Measurements from ENCODE around the gene GABBR2. TPM values are rescaled to one million over a fixed set of nuclear protein-coding genes. Genes with fewer than 3 reads are reported as not detected.

The GABBR2 gene
- polyA plus RNA-seq, 4 donors = 0.09 to 1.4 (median 0.71) TPM; not detected in 1

GRCh38 chr9:98312365-98312764, 396.4 kb downstream of the GABBR2 start:
- 90 to 94% (median 90%) methylated on average over 3 of the region's 3 CpGs for WGBS, 3 donors
- no peak overlapping the region for H3K4me3 ChIP-seq (ENCODE audit: low read depth in 1 of 3, low read length in 3 of 3)
- DNase-seq (no peak), FAIRE-seq (no peak)
- no peaks in the 10 kb centered on the region for H3K4me1 ChIP-seq (ENCODE audit: control insufficient read depth in 3 of 3, insufficient read depth in 2 of 3, low read depth in 1 of 3, low read length in 2 of 3)
- H3K27me3 ChIP-seq (ENCODE audit: control insufficient read depth in 3 of 3, insufficient read depth in 3 of 3, low read length in 3 of 3) = no peaks in the 10 kb centered on the region
- no peaks in the 10 kb centered on the region for H3K36me3 ChIP-seq (ENCODE audit: control insufficient read depth in 3 of 3, insufficient read depth in 2 of 3, low read depth in 1 of 3, low read length in 3 of 3)
- H3K9me3 ChIP-seq (ENCODE audit: control insufficient read depth in 2 of 2, insufficient read depth in 1 of 2, low read depth in 1 of 2, low read length in 1 of 2) = no peaks in the 10 kb centered on the region
- H3K27ac ChIP-seq (ENCODE audit: low read depth in 1 of 3, low read length in 2 of 3) = no peak overlapping the region

- Histone ChIP-seq H3K9me3 (ENCODE audit: control insufficient read depth in 2 of 2, insufficient read depth in 1 of 2, low read depth in 1 of 2, low read length in 1 of 2) (no peaks in the 10 kb centered on the region), H3K27me3 (ENCODE audit: control insufficient read depth in 3 of 3, insufficient read depth in 3 of 3, low read length in 3 of 3) (no peaks in the 10 kb centered on the region), H3K27ac (ENCODE audit: low read depth in 1 of 3, low read length in 2 of 3) (no peak overlapping the region), H3K4me3 (ENCODE audit: low read depth in 1 of 3, low read length in 3 of 3) (no peak overlapping the region), H3K36me3 (ENCODE audit: control insufficient read depth in 3 of 3, insufficient read depth in 2 of 3, low read depth in 1 of 3, low read length in 3 of 3) (no peaks in the 10 kb centered on the region), H3K4me1 (ENCODE audit: control insufficient read depth in 3 of 3, insufficient read depth in 2 of 3, low read depth in 1 of 3, low read length in 2 of 3) (no peaks in the 10 kb centered on the region)
- FAIRE-seq = no peak
- no peak for DNase-seq
Observed at GRCh38 chr9:98311541-98311940, 397.2 kb downstream of the GABBR2 start.

- H3K4me1 ChIP-seq (ENCODE audit: control insufficient read depth in 3 of 3, insufficient read depth in 2 of 3, low read depth in 1 of 3, low read length in 2 of 3) = no peaks in the 10 kb centered on the region
- 82 to 87% (median 87%) methylated on average over 6 of the region's 6 CpGs for WGBS, 3 donors
- no peak overlapping the region for H3K4me3 ChIP-seq (ENCODE audit: low read depth in 1 of 3, low read length in 3 of 3)
- no peaks in the 10 kb centered on the region for H3K9me3 ChIP-seq (ENCODE audit: control insufficient read depth in 2 of 2, insufficient read depth in 1 of 2, low read depth in 1 of 2, low read length in 1 of 2)
- FAIRE-seq (no peak), DNase-seq (no peak)
- H3K36me3 ChIP-seq (ENCODE audit: control insufficient read depth in 3 of 3, insufficient read depth in 2 of 3, low read depth in 1 of 3, low read length in 3 of 3) = no peaks in the 10 kb centered on the region
- no peaks in the 10 kb centered on the region for H3K27me3 ChIP-seq (ENCODE audit: control insufficient read depth in 3 of 3, insufficient read depth in 3 of 3, low read length in 3 of 3)
- no peak overlapping the region for H3K27ac ChIP-seq (ENCODE audit: low read depth in 1 of 3, low read length in 2 of 3)
Observed at GRCh38 chr9:98310752-98311392, 397.9 kb downstream of the GABBR2 start.

- no peak for FAIRE-seq
- DNase-seq = no peak
- H3K27me3 ChIP-seq (ENCODE audit: control insufficient read depth in 3 of 3, insufficient read depth in 3 of 3, low read length in 3 of 3) = no peaks in the 10 kb centered on the region
- H3K9me3 ChIP-seq (ENCODE audit: control insufficient read depth in 2 of 2, insufficient read depth in 1 of 2, low read depth in 1 of 2, low read length in 1 of 2) = no peaks in the 10 kb centered on the region
- no peaks in the 10 kb centered on the region for H3K36me3 ChIP-seq (ENCODE audit: control insufficient read depth in 3 of 3, insufficient read depth in 2 of 3, low read depth in 1 of 3, low read length in 3 of 3)
- WGBS, 3 donors = 57 to 63% (median 61%) methylated on average over 7 of the region's 7 CpGs
- H3K4me1 ChIP-seq (ENCODE audit: control insufficient read depth in 3 of 3, insufficient read depth in 2 of 3, low read depth in 1 of 3, low read length in 2 of 3) = peaks cover 0 to 3% (median 0%) of the 10 kb centered on the region in 3 donors
- no peak overlapping the region for H3K4me3 ChIP-seq (ENCODE audit: low read depth in 1 of 3, low read length in 3 of 3)
- H3K27ac ChIP-seq (ENCODE audit: low read depth in 1 of 3, low read length in 2 of 3) = no peak overlapping the region
Observed at GRCh38 chr9:98306384-98307145, 402.2 kb downstream of the GABBR2 start.

GRCh38 chr9:98304381-98304780, 404.4 kb downstream of the GABBR2 start:
- H3K27ac ChIP-seq (ENCODE audit: low read depth in 1 of 3, low read length in 2 of 3) = no peak overlapping the region
- 86 to 90% (median 88%) methylated on average over 4 of the region's 4 CpGs for WGBS, 3 donors
- FAIRE-seq = no peak
- no peaks in the 10 kb centered on the region for H3K36me3 ChIP-seq (ENCODE audit: control insufficient read depth in 3 of 3, insufficient read depth in 2 of 3, low read depth in 1 of 3, low read length in 3 of 3)
- no peak for DNase-seq
- H3K9me3 ChIP-seq (ENCODE audit: control insufficient read depth in 2 of 2, insufficient read depth in 1 of 2, low read depth in 1 of 2, low read length in 1 of 2) = no peaks in the 10 kb centered on the region
- peaks cover 0 to 3% (median 0%) of the 10 kb centered on the region in 3 donors for H3K4me1 ChIP-seq (ENCODE audit: control insufficient read depth in 3 of 3, insufficient read depth in 2 of 3, low read depth in 1 of 3, low read length in 2 of 3)
- no peaks in the 10 kb centered on the region for H3K27me3 ChIP-seq (ENCODE audit: control insufficient read depth in 3 of 3, insufficient read depth in 3 of 3, low read length in 3 of 3)
- no peak overlapping the region for H3K4me3 ChIP-seq (ENCODE audit: low read depth in 1 of 3, low read length in 3 of 3)

GRCh38 chr9:98303633-98304125, 405.1 kb downstream of the GABBR2 start:
- Histone ChIP-seq H3K9me3 (ENCODE audit: control insufficient read depth in 2 of 2, insufficient read depth in 1 of 2, low read depth in 1 of 2, low read length in 1 of 2) (no peaks in the 10 kb centered on the region), H3K4me1 (ENCODE audit: control insufficient read depth in 3 of 3, insufficient read depth in 2 of 3, low read depth in 1 of 3, low read length in 2 of 3) (peaks cover 0 to 3% (median 0%) of the 10 kb centered on the region in 3 donors), H3K27me3 (ENCODE audit: control insufficient read depth in 3 of 3, insufficient read depth in 3 of 3, low read length in 3 of 3) (no peaks in the 10 kb centered on the region), H3K27ac (ENCODE audit: low read depth in 1 of 3, low read length in 2 of 3) (no peak overlapping the region), H3K36me3 (ENCODE audit: control insufficient read depth in 3 of 3, insufficient read depth in 2 of 3, low read depth in 1 of 3, low read length in 3 of 3) (no peaks in the 10 kb centered on the region), H3K4me3 (ENCODE audit: low read depth in 1 of 3, low read length in 3 of 3) (no peak overlapping the region)
- DNase-seq (no peak), FAIRE-seq (no peak)
- 78 to 89% (median 83%) methylated on average over 8 of the region's 8 CpGs for WGBS, 3 donors

GRCh38 chr9:98302938-98303632, 405.6 kb downstream of the GABBR2 start:
- Histone ChIP-seq H3K27me3 (ENCODE audit: control insufficient read depth in 3 of 3, insufficient read depth in 3 of 3, low read length in 3 of 3) (no peaks in the 10 kb centered on the region), H3K4me1 (ENCODE audit: control insufficient read depth in 3 of 3, insufficient read depth in 2 of 3, low read depth in 1 of 3, low read length in 2 of 3) (peaks cover 0 to 3% (median 0%) of the 10 kb centered on the region in 3 donors), H3K4me3 (ENCODE audit: low read depth in 1 of 3, low read length in 3 of 3) (no peak overlapping the region), H3K36me3 (ENCODE audit: control insufficient read depth in 3 of 3, insufficient read depth in 2 of 3, low read depth in 1 of 3, low read length in 3 of 3) (no peaks in the 10 kb centered on the region), H3K9me3 (ENCODE audit: control insufficient read depth in 2 of 2, insufficient read depth in 1 of 2, low read depth in 1 of 2, low read length in 1 of 2) (no peaks in the 10 kb centered on the region), H3K27ac (ENCODE audit: low read depth in 1 of 3, low read length in 2 of 3) (no peak overlapping the region)
- WGBS, 3 donors = 80 to 88% (median 84%) methylated on average over 13 of the region's 13 CpGs
- DNase-seq = peak; percentile 23 to 29
- no peak for FAIRE-seq

- Histone ChIP-seq H3K36me3 (ENCODE audit: control insufficient read depth in 3 of 3, insufficient read depth in 2 of 3, low read depth in 1 of 3, low read length in 3 of 3) (no peaks in the 10 kb centered on the region), H3K27ac (ENCODE audit: low read depth in 1 of 3, low read length in 2 of 3) (no peak overlapping the region), H3K27me3 (ENCODE audit: control insufficient read depth in 3 of 3, insufficient read depth in 3 of 3, low read length in 3 of 3) (no peaks in the 10 kb centered on the region), H3K9me3 (ENCODE audit: control insufficient read depth in 2 of 2, insufficient read depth in 1 of 2, low read depth in 1 of 2, low read length in 1 of 2) (no peaks in the 10 kb centered on the region), H3K4me1 (ENCODE audit: control insufficient read depth in 3 of 3, insufficient read depth in 2 of 3, low read depth in 1 of 3, low read length in 2 of 3) (peaks cover 0 to 3% (median 0%) of the 10 kb centered on the region in 3 donors), H3K4me3 (ENCODE audit: low read depth in 1 of 3, low read length in 3 of 3) (no peak overlapping the region)
- 73 to 75% (median 75%) methylated on average over 5 of the region's 5 CpGs for WGBS, 3 donors
- FAIRE-seq = no peak
- no peak for DNase-seq
Observed at GRCh38 chr9:98302150-98302549, 406.6 kb downstream of the GABBR2 start.
